HFF-Myc (cell line): ENCODE data around the gene RANGRF.
"Not testable (repeated sequence)": the region's sequence is repeated elsewhere in the genome, so short reads cannot be mapped to it uniquely, and the experiment has no call there.

Experiments
- DNase-seq: peaks from one replicate; pipeline ENCODE4 v3.0.0-alpha.2; 2011; ENCODE audit warnings: low read depth; ENCODE audit errors: extremely low read depth
- H3K4me3 ChIP-seq: replicated peaks from 2 replicates; pipeline ENCODE4 v1.5.1; 2011; ENCODE audit warnings: low read depth, mild to moderate bottlenecking, control low read depth, low read length
- CTCF ChIP-seq: IDR thresholded peaks from 2 replicates; pipeline ENCODE4 v1.5.1; 2012; ENCODE audit warnings: mild to moderate bottlenecking, low read depth, low read length, control low read depth; ENCODE audit errors: missing control alignments

The RANGRF gene

GRCh38 chr17:8288336-8289102 is at the start of gene RANGRF:
RANGRF (plus strand) TSS chr17:8288670; CDS start chr17:8288789, 119 bp downstream.
- DNase-seq = peak; percentile 51
- H3K4me3 ChIP-seq = peak within 1 kb of the TSS; percentile 65
- no peak for TF ChIP-seq CTCF

- H3K4me3 ChIP-seq = no peak overlapping the region
Observed at GRCh38 chr17:8243827-8244226, 44.6 kb upstream of the RANGRF start.

GRCh38 chr17:8244768-8245167 is 43.7 kb upstream of the RANGRF start:
- TF ChIP-seq CTCF = no peak
- DNase-seq = no peak
- no peak overlapping the region for H3K4me3 ChIP-seq

More at GRCh38 chr17:8243827-8244226, 44.6 kb upstream of the RANGRF start:
- no peak for TF ChIP-seq CTCF
- DNase-seq = no peak

- DNase-seq = peak; percentile 63
- H3K4me3 ChIP-seq = peak within 1 kb of the TSS; percentile 88
- no peak for TF ChIP-seq CTCF
Observed at GRCh38 chr17:8248751-8249607, 39.5 kb upstream of the RANGRF start, which contains the start of gene PFAS. PFAS (plus strand) TSS chr17:8249289; CDS start chr17:8253938, 4,649 bp downstream.

- H3K4me3 ChIP-seq = peak overlapping the region; percentile 88
- TF ChIP-seq CTCF = no peak
- DNase-seq = no peak
Observed at GRCh38 chr17:8249621-8250500, 38.6 kb upstream of the RANGRF start.

GRCh38 chr17:8251411-8251810 is 37.1 kb upstream of the RANGRF start:
- DNase-seq = not testable (repeated sequence)

GRCh38 chr17:8253801-8254200 is 34.7 kb upstream of the RANGRF start:
- H3K4me3 ChIP-seq = no peak overlapping the region
- no peak for TF ChIP-seq CTCF
- no peak for DNase-seq

More at GRCh38 chr17:8251411-8251810, 37.1 kb upstream of the RANGRF start:
- H3K4me3 ChIP-seq = not testable (repeated sequence)
